Effector CD8-positive, alpha-beta T cell (primary cell): ENCODE results near the gene NIN.

Experiments used
- DNase-seq: peaks from one replicate; lab custom pipeline; 2025; lab: John Stamatoyannopoulos, UW

Gene NIN

DNA sequence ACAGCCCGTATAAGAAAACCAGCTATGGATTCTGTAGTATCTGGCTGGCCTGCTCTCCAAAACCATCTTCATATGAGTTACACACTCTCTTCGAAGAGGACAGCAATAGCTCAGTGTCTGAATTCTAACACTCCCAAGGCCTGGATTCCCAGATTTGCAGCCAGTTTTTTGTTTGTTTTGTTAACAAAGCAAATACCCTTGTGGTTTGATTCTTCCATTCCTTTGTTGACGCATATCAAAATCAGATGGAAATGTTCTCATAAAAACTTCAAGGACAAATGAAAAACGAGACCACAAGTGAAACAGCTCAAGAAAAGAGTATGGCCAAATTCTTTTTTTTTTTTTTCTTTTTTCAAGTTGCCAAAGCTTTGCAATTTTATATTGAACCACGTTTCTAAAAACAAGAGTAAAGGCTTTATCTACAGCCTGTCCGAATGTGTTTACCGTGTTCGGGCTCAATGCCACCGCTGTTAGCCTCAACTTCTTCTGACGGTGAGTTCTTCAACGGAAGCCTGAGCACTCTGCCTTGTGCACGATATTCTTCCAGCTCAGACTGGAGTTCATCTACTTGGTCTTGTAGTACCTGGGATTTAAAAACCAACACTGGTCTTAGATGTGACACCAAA is 67.5 kb downstream of the NIN start:
- DNase-seq, result no peak

GRCh38 chr14:50762931-50763300 is 68.0 kb downstream of the NIN start:
- no peak for DNase-seq

- DNase-seq, result no peak
Measured at GRCh38 chr14:50762001-50762930, 68.7 kb downstream of the NIN start.

DNA sequence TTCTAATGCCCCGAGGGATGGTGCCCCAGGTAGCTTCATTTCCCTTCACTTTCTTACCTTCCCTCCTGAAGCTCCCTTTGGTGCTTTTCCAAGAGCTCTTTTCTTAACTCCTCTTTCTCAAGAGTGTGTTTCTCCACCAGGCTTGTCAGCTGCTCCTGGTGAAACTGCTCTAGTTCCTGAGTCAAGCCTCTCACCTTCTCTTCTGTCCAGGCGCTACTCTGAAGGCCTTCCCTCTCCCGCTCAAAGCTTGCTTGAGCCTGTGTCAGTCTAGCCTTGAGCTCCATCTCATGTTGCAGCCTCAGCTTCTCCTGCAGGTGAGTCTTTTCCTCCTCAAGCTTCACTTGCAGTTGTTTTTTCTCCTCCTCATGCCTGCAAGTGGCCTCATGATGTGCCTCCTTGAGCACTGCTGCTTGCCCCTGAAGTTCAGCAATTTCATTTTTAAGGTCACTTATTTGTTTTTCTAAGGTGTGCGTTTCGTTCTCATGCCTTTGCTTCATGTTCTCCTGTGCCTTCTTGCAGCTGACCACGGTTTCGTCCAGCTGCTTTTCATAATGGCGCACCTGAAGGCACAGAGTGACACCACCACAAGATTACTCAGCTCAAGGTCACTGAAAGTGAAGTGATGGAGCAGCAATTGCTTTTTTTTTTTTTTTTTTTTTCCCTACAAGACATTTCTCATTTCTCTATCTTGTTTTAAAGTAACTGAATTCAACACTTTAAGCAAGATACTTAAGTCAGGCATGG is 71.0 kb downstream of the NIN start:
- DNase-seq, result no peak

- no peak for DNase-seq
Measured at GRCh38 chr14:50758945-50759344, 72.0 kb downstream of the NIN start.

DNA sequence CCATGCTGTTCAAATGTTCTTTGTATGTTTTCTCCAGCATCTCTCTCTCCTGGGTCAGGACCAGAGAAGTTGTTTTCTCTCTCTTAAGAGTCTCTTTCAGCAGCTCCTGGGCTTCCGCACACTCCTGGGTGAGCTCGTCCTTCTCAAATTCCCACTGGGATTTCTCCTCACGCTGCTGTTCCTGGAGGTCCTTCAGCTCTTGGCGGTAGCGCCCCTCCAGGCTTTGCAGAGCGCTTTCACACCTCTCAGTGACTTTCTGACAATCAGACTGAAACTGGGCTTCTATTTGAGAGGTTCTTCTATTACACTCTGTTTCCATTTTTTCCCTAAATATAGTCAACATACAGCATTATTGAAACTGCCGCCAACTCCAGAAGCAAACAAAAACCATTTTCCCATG is 72.7 kb downstream of the NIN start:
- no peak for DNase-seq

DNA sequence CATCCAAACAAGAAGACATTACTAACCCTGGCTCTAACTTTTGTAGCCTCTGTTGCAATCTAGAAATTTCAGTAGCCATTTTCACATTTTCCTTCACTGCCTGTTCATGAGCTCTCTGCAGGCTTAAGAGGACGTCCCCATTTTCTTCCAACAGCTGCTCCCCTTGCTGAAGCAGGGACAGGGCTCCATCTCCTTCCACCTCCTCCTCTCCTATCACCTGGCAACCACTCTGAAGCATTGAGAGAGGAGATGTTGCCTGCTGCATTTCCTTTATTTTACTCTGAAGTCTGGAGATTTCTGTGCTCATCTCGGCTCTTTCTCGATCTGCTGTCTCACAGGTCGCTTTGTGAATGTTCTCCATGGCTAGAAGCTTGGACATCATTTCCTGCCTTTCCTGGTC is 73.3 kb downstream of the NIN start:
- DNase-seq, result no peak

DNA sequence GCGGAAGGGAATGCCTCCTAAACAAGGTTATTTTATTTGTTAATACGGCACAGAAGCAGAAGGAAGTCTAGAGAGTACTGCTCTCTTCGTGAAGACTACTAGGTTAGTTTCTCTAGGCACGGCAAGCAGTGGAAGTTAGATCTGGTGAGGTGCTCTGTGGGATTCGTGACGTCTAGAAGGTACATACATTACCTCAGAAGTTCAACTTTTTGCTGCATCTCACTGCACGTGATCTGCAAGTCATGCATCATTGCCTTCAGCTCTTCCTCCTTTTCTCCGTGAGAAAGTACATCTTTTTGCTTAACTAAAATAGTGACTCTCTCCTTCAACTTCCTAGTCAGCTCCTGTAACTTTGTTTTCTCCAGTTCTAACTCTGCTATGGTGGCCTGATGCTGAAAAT is 74.7 kb downstream of the NIN start:
- no peak for DNase-seq

DNA sequence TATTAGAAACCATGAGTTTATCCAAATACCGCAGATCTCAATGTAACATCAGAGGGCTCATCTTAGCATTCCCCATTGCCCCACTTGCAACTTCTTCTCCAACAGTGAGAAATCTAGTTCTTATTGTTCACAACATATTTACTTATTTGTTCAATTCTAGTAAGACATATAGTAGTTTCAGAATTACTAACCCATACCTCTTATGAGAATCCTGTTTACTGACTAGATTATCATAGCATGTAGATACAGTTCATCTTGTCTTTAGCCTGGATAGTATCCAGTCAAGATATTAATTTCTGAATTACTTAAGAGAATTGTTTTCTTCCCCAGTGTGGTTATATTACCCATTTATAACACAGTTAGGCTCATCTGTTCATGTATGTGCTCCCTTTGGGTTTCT is 80.6 kb downstream of the NIN start:
- DNase-seq, result no peak

GRCh38 chr14:50745401-50746058 is 85.4 kb downstream of the NIN start:
- DNase-seq, result no peak

- no peak for DNase-seq
Measured at GRCh38 chr14:50744231-50744630, 86.7 kb downstream of the NIN start.

GRCh38 chr14:50741567-50741966 is 89.4 kb downstream of the NIN start:
- DNase-seq, result no peak

DNA sequence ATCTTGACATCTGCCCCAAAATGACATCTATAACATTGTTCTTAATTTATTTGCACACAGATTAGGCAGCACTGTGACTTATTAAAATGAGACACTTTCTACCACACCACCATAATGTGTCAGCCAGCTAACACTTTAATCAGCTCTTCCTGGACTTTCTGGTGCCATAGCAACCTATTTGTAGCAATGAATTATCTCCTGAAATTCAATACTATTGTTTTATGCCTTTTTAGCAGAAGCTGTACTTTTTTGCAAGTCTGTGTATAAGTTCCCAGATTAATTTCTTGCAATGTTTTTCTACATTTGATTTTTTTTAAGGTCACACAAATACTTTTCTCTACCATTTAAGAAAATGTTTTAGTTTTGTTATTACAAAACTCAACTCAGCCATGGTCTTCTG is 90.1 kb downstream of the NIN start:
- DNase-seq, result no peak

- DNase-seq, result no peak
Measured at GRCh38 chr14:50739186-50739585, 91.8 kb downstream of the NIN start.

DNA sequence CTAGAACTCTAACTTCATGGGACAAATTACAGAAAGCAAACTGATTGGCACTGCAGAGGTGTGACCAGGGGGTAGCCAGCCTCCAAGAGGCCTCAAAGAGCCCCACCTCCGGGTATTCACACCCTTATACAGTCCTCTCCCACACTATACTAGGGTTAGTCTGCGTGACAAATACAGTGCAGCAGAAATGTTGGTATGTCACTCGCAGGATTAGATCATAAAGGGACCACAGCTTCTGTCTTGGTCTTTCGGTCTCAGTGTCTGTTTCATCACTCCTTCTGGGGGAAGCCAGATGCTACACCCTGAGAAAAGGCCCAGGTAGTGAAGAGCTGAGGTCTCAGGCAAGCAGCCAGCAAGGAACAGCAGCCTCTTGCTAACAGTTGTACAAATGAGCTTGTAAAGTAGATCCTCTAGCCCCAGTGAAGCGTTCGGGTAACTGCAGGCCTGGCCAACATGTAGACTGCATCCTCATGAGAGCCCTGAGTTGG is 94.0 kb downstream of the NIN start:
- DNase-seq, result no peak

- DNase-seq, result no peak
Measured at GRCh38 chr14:50734950-50735695, 95.8 kb downstream of the NIN start.

GRCh38 chr14:50733494-50733893 is 97.5 kb downstream of the NIN start:
- DNase-seq, result no peak

DNA sequence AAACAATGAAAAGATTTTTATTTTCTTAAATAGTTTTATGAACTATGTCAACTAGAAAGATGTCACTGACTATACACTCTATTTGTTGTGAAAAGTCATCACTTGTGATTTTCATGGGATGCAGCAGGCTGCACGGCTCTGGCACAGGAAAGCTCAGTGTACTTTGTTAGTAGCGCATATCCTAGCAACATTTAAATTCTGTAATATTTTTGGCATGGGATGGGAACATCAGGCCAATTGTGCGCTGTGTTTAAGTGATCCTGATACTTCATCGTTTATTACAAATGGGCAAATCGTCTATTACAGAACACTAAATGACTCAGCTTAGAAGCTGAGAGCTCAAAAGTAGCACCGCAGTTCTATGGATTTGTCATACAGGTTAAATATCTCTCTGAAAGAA is 102.1 kb downstream of the NIN start:
- no peak for DNase-seq

DNA sequence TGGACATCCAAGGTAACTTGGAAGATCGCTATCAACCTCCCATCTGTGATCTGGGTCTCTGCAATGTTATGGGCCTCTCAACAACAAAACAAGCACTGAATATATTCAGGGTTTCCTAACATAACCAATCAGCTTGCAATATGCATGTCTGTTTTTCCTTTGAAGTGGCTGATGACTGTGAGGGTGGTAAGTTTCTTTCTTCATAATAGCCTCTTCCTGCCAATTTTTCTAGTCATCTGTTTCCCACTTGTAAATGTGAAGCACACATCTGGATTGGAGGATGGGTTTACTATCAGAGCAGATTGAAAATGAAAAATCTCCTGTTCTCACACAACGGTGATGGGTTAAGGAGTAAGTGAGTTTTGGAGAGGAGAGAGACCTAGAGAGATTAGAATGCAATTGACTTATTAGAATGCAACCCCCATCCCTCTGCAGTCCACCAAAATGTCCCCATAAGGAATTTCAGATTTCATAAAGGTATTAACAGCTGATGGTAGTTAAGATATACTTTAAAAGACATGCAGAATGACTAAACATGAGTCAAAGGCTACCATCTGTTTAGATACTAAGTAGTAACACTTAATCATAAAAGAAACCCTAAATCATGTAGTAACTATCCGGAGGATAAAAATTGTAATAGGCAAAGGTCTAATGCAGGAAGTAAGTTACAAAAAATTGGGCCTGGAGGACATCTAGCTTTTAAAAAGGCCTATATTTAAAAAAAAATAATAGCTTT is 104.4 kb downstream of the NIN start:
- DNase-seq, result no peak

DNA sequence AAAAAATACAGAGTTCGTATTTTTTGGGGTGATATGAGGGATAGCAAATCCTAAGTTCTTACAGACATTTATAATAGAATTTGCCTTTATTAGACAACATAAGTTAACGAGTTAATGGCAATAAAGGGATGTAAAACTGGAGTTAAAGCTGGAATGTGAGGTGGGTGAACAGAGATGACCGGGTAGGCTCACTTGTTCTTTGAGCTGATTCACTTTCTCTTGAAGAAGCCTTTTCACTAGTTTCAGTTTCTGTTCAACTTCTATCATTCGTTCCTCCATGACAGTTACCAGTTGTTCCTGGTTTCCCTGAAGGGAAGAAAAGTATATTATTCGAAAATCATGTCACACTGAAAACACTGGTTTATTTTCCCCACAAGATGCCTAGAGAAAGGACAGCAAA is 105.2 kb downstream of the NIN start:
- no peak for DNase-seq
